ENCODE measurements around the gene PLXNA4. TPM values are rescaled to one million over a fixed set of nuclear protein-coding genes. Genes with fewer than 3 reads are reported as not detected.

The PLXNA4 gene
- polyA plus RNA-seq, 1 donor from 2014 or later, result not detected

DNA sequence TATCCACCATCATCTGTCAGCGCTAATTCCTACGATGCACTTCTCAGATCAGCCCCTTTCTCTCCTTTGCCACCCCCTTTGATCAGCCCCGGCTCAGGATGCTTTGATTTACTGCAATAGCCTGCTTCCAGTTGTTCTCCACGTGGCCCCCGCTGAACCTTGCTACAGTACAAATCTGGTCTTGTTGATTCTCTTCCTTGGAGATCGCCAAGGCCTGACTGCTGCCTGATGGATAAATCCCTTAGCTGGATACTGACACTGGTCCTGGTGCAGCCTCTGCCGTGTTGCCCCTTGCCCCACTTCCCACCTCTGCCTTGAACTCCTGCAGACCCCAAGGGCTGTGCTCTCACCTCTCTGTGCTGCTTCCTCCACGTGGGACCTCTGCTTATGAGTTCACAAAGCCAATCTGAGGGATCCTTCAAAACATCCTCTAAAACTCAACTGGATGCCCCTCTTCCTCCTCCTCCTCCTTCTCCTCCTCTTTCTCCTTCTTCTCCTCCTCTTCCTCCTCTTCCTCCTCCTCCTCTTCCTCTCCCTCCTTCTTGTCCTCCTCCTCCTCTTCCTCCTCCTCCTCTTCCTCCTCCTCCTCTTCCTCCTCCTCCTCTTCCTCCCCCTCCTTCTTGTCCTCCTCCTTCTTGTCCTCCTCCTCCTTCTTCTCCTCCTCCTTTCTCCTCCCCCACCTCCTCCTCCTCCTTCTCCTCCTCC lies 15.3 kb downstream of the PLXNA4 start:
- H3K27ac Mint-ChIP-seq, result no peak overlapping the region
- no peaks in the 10 kb centered on the region for H3K9me3 Mint-ChIP-seq
- peaks cover 10% of the 10 kb centered on the region for H3K27me3 Mint-ChIP-seq
- no peaks in the 10 kb centered on the region for H3K36me3 Mint-ChIP-seq
- no peak overlapping the region for H3K4me3 Mint-ChIP-seq
- H3K4me1 Mint-ChIP-seq, result no peaks in the 10 kb centered on the region

- no peaks in the 10 kb centered on the region for H3K4me1 Mint-ChIP-seq
- no peaks in the 10 kb centered on the region for H3K9me3 Mint-ChIP-seq
- peaks cover 7% of the 10 kb centered on the region for H3K27me3 Mint-ChIP-seq
- H3K4me3 Mint-ChIP-seq, result no peak overlapping the region
- H3K36me3 Mint-ChIP-seq, result no peaks in the 10 kb centered on the region
- no peak overlapping the region for H3K27ac Mint-ChIP-seq
Measured at GRCh38 chr7:132560105-132560504, 16.2 kb downstream of the PLXNA4 start.

- no peak overlapping the region for H3K27ac Mint-ChIP-seq
- no peak overlapping the region for H3K4me3 Mint-ChIP-seq
- H3K27me3 Mint-ChIP-seq, result peaks cover 2% of the 10 kb centered on the region
- no peaks in the 10 kb centered on the region for H3K9me3 Mint-ChIP-seq
- no peaks in the 10 kb centered on the region for H3K36me3 Mint-ChIP-seq
- H3K4me1 Mint-ChIP-seq, result no peaks in the 10 kb centered on the region
Measured at GRCh38 chr7:132558815-132559214, 17.5 kb downstream of the PLXNA4 start.

- H3K4me1 Mint-ChIP-seq, result no peaks in the 10 kb centered on the region
- peaks cover 0 to 2% (median 0%) of the 10 kb centered on the region in 3 donors for H3K9me3 Mint-ChIP-seq
- no peak overlapping the region for H3K27ac Mint-ChIP-seq
- H3K27me3 Mint-ChIP-seq, result peaks cover 6% of the 10 kb centered on the region
- no peak overlapping the region for H3K4me3 Mint-ChIP-seq
- H3K36me3 Mint-ChIP-seq, result no peaks in the 10 kb centered on the region
Measured at GRCh38 chr7:132557489-132558044, 18.7 kb downstream of the PLXNA4 start.

DNA sequence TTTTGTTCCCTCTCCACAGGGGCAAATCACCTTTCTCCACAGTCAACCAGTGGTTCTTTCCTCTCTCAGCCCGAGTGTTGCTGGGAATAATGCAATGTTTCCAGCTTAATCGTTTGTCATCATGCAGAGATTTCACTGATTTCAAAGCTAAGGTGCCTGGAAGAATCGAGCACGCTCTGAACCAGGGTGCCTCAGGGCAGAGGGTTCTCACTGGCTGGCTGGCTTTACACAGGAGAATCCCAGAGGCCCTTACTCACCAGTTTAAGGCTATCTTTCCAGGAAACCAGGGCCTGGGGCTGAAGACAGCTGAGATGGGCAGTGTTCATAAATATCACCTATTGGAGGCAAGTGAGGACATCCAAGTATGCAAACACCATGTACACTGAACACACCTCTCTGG lies 21.8 kb downstream of the PLXNA4 start:
- Mint-ChIP-seq H3K36me3 (no peaks in the 10 kb centered on the region), H3K4me3 (no peak overlapping the region), H3K27me3 (peaks cover 6% of the 10 kb centered on the region), H3K9me3 (peaks cover 4 to 11% (median 5%) of the 10 kb centered on the region in 3 donors), H3K27ac (no peak overlapping the region), H3K4me1 (no peaks in the 10 kb centered on the region)

GRCh38 chr7:132553031-132553430 lies 23.2 kb downstream of the PLXNA4 start:
- peaks cover 4 to 11% (median 5%) of the 10 kb centered on the region in 3 donors for H3K9me3 Mint-ChIP-seq
- no peak overlapping the region for H3K27ac Mint-ChIP-seq
- H3K4me1 Mint-ChIP-seq, result no peaks in the 10 kb centered on the region
- H3K27me3 Mint-ChIP-seq, result peaks cover 6% of the 10 kb centered on the region
- no peaks in the 10 kb centered on the region for H3K36me3 Mint-ChIP-seq
- H3K4me3 Mint-ChIP-seq, result no peak overlapping the region

- Mint-ChIP-seq H3K36me3 (no peaks in the 10 kb centered on the region), H3K9me3 (peaks cover 5 to 11% (median 6%) of the 10 kb centered on the region in 3 donors), H3K27me3 (peaks cover 6% of the 10 kb centered on the region), H3K27ac (no peak overlapping the region), H3K4me3 (no peak overlapping the region), H3K4me1 (no peaks in the 10 kb centered on the region)
Measured at GRCh38 chr7:132551886-132552285, 24.4 kb downstream of the PLXNA4 start.

- Mint-ChIP-seq H3K36me3 (no peaks in the 10 kb centered on the region), H3K9me3 (peaks cover 5 to 11% (median 6%) of the 10 kb centered on the region in 3 donors), H3K27ac (no peak overlapping the region), H3K4me1 (no peaks in the 10 kb centered on the region), H3K27me3 (peaks cover 6% of the 10 kb centered on the region), H3K4me3 (no peak overlapping the region)
Measured at GRCh38 chr7:132551439-132551838, 24.8 kb downstream of the PLXNA4 start.

DNA sequence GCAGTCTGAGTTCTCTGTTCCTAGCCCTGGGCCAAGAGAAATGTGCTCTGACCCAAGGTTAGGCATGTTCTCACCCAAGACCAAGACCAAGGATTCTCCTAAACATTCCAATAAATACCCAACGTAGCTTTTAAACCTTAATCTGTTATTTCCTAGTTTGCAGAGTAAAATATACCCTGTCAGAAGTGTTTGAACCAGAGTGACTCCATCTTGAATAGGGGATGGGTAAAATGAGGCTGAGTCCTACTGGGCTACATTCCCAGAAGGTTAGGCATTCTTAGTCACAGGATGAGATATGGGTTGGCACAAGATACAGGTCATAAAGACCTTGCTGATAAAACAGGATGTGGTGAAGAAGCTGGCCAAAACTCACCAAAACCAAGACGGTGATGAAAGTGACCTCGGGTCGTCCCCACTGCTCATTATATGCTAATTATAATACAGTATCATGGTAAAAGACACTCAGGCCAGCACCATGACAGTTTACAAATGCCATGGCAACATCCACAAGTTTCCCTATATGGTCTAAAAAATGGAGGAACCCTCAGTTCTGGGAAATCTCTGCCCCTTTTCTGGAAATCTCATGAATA lies 27.7 kb downstream of the PLXNA4 start:
- H3K27ac Mint-ChIP-seq, result no peak overlapping the region
- H3K9me3 Mint-ChIP-seq, result peaks cover 5 to 11% (median 9%) of the 10 kb centered on the region in 3 donors
- no peak overlapping the region for H3K4me3 Mint-ChIP-seq
- peaks cover 5% of the 10 kb centered on the region for H3K27me3 Mint-ChIP-seq
- no peaks in the 10 kb centered on the region for H3K4me1 Mint-ChIP-seq
- no peaks in the 10 kb centered on the region for H3K36me3 Mint-ChIP-seq

GRCh38 chr7:132547821-132548220 lies 28.4 kb downstream of the PLXNA4 start:
- peaks cover 4 to 11% (median 9%) of the 10 kb centered on the region in 3 donors for H3K9me3 Mint-ChIP-seq
- H3K27me3 Mint-ChIP-seq, result peaks cover 6% of the 10 kb centered on the region
- no peak overlapping the region for H3K27ac Mint-ChIP-seq
- H3K4me3 Mint-ChIP-seq, result peak overlapping the region in 1 of 4 donors; percentile 37
- H3K4me1 Mint-ChIP-seq, result no peaks in the 10 kb centered on the region
- H3K36me3 Mint-ChIP-seq, result no peaks in the 10 kb centered on the region

DNA sequence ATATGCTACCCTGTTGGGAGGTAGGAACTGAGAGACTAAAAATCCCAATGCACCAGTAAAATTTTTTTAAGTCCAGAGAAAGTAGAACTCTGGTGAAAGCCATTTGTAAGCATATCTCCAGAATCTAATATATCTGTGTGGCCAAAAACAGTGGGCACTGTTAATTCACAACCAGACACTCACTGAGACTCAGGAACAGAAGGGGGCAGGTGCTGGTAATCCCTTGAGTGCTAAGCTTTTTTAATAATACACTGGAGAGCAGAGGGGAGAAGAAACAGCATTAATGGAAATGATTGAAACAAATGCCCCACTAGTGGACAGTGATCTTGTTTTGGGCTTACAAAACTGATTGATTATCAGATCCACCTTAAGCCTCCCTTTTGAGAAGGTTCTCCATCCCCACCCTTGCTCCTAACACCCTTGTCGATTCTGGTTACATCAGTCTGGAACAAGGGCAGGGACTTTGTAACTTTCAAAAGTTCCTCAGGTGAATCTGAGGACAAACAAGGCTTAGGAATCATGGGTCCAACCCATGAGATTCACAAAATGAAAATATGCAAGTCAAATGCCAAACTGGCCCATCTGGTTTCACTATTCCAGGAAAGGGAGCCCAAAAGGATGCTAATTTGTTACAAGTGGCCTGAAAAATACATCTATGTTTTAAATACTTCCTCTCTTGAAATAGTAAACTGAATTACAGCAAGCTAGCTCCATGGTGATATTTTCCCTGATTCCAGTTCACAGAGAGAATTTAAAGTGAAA lies 29.7 kb downstream of the PLXNA4 start:
- Mint-ChIP-seq H3K27me3 (peaks cover 6% of the 10 kb centered on the region), H3K4me1 (no peaks in the 10 kb centered on the region), H3K4me3 (no peak overlapping the region), H3K9me3 (peaks cover 4 to 11% (median 9%) of the 10 kb centered on the region in 3 donors), H3K36me3 (no peaks in the 10 kb centered on the region), H3K27ac (no peak overlapping the region)

- Mint-ChIP-seq H3K9me3 (peaks cover 1 to 11% (median 3%) of the 10 kb centered on the region in 3 donors), H3K4me1 (no peaks in the 10 kb centered on the region), H3K27me3 (peaks cover 6% of the 10 kb centered on the region), H3K27ac (no peak overlapping the region), H3K36me3 (no peaks in the 10 kb centered on the region), H3K4me3 (no peak overlapping the region)
Measured at GRCh38 chr7:132545756-132546155, 30.5 kb downstream of the PLXNA4 start.

DNA sequence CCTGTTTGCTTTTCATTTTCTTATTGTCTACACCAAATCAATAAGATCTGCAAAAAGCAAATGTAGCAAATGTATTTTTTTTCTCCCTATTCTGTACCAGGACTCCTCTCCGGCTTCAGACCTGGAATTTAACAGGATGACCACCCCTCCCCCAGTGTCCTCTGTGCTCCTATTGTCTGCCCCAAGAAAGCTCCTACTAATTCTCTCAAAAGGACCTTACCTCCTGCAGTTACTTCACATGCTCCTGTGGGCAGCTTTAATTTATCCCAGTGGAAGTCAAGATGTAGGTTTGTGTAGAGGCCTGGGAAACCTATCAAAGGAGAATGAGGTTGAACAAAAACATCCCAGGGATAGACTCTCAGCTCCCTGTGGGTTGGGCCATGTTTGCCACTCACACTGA lies 31.3 kb downstream of the PLXNA4 start:
- no peak overlapping the region for H3K4me3 Mint-ChIP-seq
- H3K27ac Mint-ChIP-seq, result no peak overlapping the region
- peaks cover 6% of the 10 kb centered on the region for H3K27me3 Mint-ChIP-seq
- H3K4me1 Mint-ChIP-seq, result no peaks in the 10 kb centered on the region
- H3K36me3 Mint-ChIP-seq, result no peaks in the 10 kb centered on the region
- peaks cover 0 to 10% (median 0%) of the 10 kb centered on the region in 3 donors for H3K9me3 Mint-ChIP-seq

DNA sequence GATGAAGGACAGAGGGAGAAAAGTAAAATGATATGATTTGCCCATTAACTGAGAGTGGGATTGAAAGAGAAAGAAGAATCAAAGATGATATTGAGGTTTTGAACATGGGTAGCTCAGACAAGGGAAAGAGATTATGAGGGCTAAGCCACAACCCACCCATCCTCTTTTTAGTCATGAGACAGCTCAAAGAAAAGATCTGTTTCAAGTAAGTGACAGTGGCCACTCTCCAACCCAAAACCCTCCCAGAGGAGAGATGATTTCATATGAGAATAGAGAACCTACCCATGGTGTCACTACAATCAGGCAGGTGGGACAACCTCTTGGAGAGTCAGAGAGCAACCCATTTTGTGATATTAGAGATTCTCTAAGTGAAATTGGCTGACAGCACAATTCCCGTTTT lies 32.2 kb downstream of the PLXNA4 start:
- no peaks in the 10 kb centered on the region for H3K36me3 Mint-ChIP-seq
- no peak overlapping the region for H3K4me3 Mint-ChIP-seq
- peaks cover 6% of the 10 kb centered on the region for H3K27me3 Mint-ChIP-seq
- H3K4me1 Mint-ChIP-seq, result no peaks in the 10 kb centered on the region
- H3K9me3 Mint-ChIP-seq, result peaks cover 0 to 10% (median 0%) of the 10 kb centered on the region in 3 donors
- H3K27ac Mint-ChIP-seq, result no peak overlapping the region

GRCh38 chr7:132542895-132543294 lies 33.4 kb downstream of the PLXNA4 start:
- no peak overlapping the region for H3K4me3 Mint-ChIP-seq
- H3K36me3 Mint-ChIP-seq, result no peaks in the 10 kb centered on the region
- peaks cover 6% of the 10 kb centered on the region for H3K27me3 Mint-ChIP-seq
- H3K9me3 Mint-ChIP-seq, result peaks cover 0 to 10% (median 0%) of the 10 kb centered on the region in 3 donors
- H3K27ac Mint-ChIP-seq, result no peak overlapping the region
- H3K4me1 Mint-ChIP-seq, result no peaks in the 10 kb centered on the region

Data from IgD-negative memory B cell (primary cell).